Measurements from ENCODE around the gene GRM8. TPM values are rescaled to one million over a fixed set of nuclear protein-coding genes. Genes with fewer than 3 reads are reported as not detected.

The GRM8 gene
- total RNA-seq, 1 experiment from 2014 or later: 1.8 TPM

- no peak for DNase-seq
- H3T11ph ChIP-seq (ENCODE audit: low read length): no peak overlapping the region
- H3K36me3 Mint-ChIP-seq (ENCODE audit: insufficient read depth in 1 of 3, low read depth in 3 of 3): no peaks in the 10 kb centered on the region; a peak in 1 of 7 replicates
Measured at GRCh38 chr7:126486806-126487205, 765.9 kb downstream of the GRM8 start.

More at GRCh38 chr7:126486806-126487205, 765.9 kb downstream of the GRM8 start:
- TF ChIP-seq, protein P1, sequence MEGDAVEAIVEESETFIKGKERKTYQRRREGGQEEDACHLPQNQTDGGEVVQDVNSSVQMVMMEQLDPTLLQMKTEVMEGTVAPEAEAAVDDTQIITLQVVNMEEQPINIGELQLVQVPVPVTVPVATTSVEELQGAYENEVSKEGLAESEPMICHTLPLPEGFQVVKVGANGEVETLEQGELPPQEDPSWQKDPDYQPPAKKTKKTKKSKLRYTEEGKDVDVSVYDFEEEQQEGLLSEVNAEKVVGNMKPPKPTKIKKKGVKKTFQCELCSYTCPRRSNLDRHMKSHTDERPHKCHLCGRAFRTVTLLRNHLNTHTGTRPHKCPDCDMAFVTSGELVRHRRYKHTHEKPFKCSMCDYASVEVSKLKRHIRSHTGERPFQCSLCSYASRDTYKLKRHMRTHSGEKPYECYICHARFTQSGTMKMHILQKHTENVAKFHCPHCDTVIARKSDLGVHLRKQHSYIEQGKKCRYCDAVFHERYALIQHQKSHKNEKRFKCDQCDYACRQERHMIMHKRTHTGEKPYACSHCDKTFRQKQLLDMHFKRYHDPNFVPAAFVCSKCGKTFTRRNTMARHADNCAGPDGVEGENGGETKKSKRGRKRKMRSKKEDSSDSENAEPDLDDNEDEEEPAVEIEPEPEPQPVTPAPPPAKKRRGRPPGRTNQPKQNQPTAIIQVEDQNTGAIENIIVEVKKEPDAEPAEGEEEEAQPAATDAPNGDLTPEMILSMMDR (conservative IDR thresholded peaks at IDR 0.05): no peak
- Histone ChIP-seq H3K14ac (ENCODE audit: insufficient read depth, low read length) (no peak overlapping the region), H2BK20ac (ENCODE audit: low read depth, low read length, poor library complexity, severe bottlenecking) (no peak overlapping the region), H3K23me2 (ENCODE audit: insufficient read length, low read depth, low read length, poor library complexity, severe bottlenecking) (no peaks in the 10 kb centered on the region), H2BK12ac (ENCODE audit: insufficient read length, low read depth, low read length) (no peak overlapping the region), H2BK15ac (ENCODE audit: low read depth, low read length) (no peak overlapping the region), H3K79me2 (ENCODE audit: insufficient read depth, low read length) (no peaks in the 10 kb centered on the region), H2BK120ac (ENCODE audit: low read depth, low read length, poor library complexity, severe bottlenecking) (no peak overlapping the region), H3K9me3 (ENCODE audit: control insufficient read depth, low read depth, low read length) (no peaks in the 10 kb centered on the region), H4K91ac (ENCODE audit: insufficient read length, low read depth, low read length) (no peak overlapping the region), H3K27ac (ENCODE audit: insufficient read length, low read depth, low read length) (no peak overlapping the region), H3K4me1 (ENCODE audit: insufficient read depth, low read length) (no peaks in the 10 kb centered on the region), H4K5ac (ENCODE audit: insufficient read length, low read depth, low read length) (no peak overlapping the region), H2AFZ (ENCODE audit: low read length) (no peak overlapping the region), H3K79me1 (ENCODE audit: insufficient read depth, low read depth, low read length, poor library complexity, severe bottlenecking) (no peaks in the 10 kb centered on the region), H3K9ac (ENCODE audit: extremely low read depth, insufficient read length, low read length) (no peak overlapping the region), H3K4me2 (ENCODE audit: insufficient read depth, insufficient read length, low read length) (no peak overlapping the region), H2AK5ac (ENCODE audit: insufficient read length, low read length) (no peak overlapping the region), H3K23ac (ENCODE audit: insufficient read length, low read depth, low read length) (no peak overlapping the region), H4K20me1 (ENCODE audit: control insufficient read depth, insufficient read depth, insufficient read length) (no peaks in the 10 kb centered on the region), H2BK5ac (ENCODE audit: insufficient read length, low read length) (no peak overlapping the region), H4K8ac (replicated peaks; ENCODE audit: insufficient read length, low read depth, low read length) (no peak overlapping the region), H3K27me3 (ENCODE audit: insufficient read depth, low read length) (no peaks in the 10 kb centered on the region), H3K18ac (ENCODE audit: insufficient read length, low read depth, low read length) (no peak overlapping the region), H3K56ac (ENCODE audit: insufficient read length, low read depth, low read length) (no peak overlapping the region), H3K4ac (ENCODE audit: low read depth, low read length) (no peak overlapping the region)
- Mint-ChIP-seq H3K27me3 (ENCODE audit: low read depth) (no peaks in the 10 kb centered on the region), H3K4me3 (no peak overlapping the region), H3K9me3 (no peaks in the 10 kb centered on the region), H3K4me1 (peaks cover 4 to 7% of the 10 kb centered on the region in 2 experiments), H3K27ac (no peak overlapping the region)

All from H9 (cell line).